ENCODE measurements around the gene POLR2L.

Gene POLR2L

DNA sequence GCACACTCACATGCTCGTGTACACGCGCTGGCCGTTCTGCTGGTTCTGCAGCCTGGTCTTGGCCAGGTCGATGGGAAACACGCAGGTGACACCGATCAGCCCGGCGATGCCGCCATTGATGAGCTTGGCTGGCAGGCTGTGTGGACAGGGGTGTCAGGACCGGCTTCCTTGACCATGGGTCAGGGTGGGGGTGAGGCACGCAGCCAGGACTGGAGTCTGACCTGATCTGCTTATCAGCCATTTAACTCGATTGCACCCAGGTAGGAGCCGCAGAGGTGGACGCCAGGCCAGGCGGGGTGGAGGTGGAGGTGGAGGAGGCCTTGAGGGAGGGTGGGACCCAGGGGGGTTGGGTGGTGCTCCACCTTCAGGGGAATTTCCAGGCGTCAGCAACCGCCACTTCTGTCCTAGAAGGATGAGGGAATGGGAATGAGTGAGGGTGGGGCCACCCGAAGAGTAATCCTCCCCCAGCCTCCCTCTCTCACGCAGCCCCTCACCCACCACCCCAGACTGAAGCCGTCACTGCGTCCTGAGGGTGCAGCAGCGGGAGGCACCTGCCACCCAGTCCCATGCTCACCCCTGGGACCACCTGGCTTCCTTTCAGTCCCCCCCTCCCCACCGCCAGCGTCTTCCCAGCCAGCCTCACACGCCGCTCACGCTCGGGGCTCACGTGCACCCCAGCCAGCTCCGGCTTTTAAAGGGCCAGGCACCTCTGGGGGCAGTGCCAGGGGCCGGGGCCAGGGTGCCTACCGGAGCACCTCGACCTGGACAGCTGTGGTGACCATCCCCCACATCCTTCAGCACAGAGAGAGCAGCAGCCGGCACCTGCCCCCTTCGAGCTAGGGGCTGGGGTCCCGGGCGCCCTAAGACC lies 47.3 kb downstream of the POLR2L start:
- DNase-seq (ENCODE audit: low read depth in 2 of 2): no peak

- DNase-seq (ENCODE audit: low read depth in 2 of 2): no peak
These were observed 48.1 kb downstream of the POLR2L start for GRCh38 chr11:794013-794765.

DNA sequence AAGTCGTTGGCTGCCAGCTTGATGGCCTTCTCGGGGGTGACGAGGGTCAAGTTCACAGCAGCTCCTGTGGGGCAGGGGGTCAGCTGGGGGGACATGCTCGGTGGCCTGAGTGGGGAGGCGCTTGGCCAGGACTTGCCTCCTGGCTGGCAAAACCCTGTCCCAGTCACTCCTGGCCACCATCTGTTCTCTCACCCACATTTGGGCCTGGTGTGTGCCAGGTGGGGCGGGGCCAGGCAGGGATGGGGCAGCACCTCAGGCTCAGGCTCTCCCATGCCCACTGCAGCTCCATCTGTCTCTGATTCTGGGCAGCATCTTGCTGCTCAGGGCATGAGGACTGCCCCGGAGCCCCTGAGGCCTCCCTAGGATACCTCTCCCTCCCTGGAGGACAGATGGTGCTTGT lies 48.8 kb downstream of the POLR2L start:
- no peak for DNase-seq (ENCODE audit: low read depth in 2 of 2)

DNA sequence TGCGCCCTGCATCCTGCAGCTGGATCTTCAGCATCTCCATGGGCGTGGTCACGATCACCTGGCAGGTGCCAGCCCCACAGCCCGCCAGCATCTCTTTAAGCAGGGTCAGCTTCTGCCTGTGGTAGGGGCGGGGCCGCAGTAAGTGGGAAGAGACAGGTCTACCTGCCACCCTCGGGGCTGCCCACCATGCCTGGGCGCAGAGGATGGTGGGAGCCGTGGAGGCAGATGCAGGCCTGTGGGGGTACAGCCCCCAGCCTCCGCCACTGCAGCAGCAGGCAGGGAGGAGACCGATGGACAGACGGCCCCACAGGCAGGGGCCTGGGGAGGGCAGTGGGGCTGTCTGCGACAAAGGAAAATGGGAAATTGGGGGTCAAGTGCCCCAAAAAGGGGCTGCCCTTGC lies 49.5 kb downstream of the POLR2L start:
- DNase-seq (ENCODE audit: low read depth in 2 of 2): no peak

GRCh38 chr11:792535-792821 lies 49.9 kb downstream of the POLR2L start:
- DNase-seq (ENCODE audit: low read depth in 2 of 2): no peak

DNA sequence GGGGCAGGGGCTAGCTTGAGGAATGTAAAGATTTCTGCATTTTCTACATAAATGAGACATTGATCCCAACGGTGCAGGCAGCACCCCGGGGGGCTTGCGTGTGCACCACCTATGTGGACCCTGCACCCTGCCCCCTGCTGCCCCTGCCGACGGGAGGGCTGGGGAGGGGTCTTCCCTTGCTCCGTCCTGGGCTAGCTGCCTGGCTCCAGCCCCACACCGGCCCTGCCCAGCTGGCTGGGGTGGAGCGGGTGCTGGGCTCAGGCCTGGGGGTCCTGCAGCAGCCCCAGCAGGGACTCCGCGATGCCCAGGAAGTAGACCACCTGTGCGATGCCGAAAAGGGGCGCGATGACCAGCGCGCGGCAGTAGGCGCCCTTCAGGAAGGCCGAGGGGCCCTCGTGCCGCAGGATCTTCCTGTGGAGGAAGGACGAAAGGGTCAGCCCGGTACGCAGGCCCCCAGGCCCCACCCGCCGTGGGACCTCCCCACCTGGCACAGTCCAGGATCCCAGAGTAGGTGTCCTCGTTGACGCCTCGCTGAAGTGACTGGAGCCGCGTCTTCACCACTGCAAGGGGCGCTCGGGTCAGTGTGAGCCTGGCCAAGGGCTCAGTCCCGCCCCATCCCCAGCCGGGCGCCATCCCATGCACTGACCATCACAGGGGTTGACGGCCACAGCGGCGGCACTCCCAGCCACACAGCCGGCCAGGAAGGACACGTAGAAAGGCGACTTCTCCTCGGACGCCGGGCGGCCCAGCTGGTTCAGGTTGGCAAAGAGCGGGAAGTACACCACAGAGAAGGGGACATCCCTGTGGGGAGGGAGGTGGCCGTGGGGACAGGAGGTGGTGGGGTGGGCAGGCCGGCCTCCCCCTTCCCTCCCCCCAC lies 50.4 kb downstream of the POLR2L start:
- no peak for DNase-seq (ENCODE audit: low read depth in 2 of 2)

DNA sequence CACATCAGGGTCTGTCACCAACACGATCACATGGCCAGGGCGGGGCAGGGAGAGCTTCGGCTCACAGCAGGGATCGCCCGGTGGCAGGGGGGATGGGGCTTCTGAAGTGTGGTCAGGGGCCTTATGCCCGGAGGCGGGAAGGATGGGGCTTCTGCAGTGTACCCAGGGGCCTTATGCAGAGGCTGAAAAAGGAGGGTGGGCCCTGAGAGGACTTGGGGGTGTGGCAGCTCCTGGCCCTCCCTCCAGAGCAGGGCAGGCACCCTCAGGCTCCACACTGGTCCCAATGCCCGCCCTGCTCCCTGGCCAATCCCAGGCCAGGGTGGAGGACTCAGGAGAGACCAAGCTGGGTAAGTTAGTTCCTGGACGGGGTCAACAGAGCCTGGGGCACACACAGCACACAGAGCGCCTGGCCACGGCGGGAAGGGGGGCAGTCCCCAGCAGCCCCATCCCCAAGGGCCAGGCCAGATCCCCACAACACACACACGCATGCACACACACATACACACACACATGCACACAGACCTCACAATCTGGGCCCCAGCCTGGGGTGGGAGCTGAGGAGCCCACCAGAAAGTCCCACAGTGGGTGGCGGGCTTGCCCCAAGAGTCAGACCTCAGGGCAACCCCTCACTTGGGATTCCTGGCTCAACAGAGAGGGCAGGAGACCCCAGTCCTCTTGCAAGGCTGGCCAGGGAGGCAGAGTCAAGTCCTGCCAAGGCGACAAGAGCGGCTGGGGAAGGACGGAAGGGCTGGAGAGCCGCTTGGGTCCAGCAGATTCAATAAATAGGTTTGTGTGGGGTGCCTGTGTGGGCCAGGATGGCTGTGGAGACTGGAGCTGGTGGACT lies 51.4 kb downstream of the POLR2L start:
- no peak for DNase-seq (ENCODE audit: low read depth in 2 of 2)

- DNase-seq (ENCODE audit: low read depth in 2 of 2): no peak
These were observed 52.4 kb downstream of the POLR2L start, which contains the start of gene CEND1 for GRCh38 chr11:789943-790342. TSS of gene CEND1 (minus strand) at chr11:790090. CDS start at chr11:788576, 1,514 bp downstream.
